SK-N-SH (cell line): ENCODE measurements around the gene TMPRSS9. TPM values are rescaled to one million over a fixed set of nuclear protein-coding genes. Genes with fewer than 3 reads are reported as not detected.

ENCODE experiments used
- CTCF ChIA-PET: fragments of 300-600, 350-600 bp; formaldehyde crosslinking; extraction: SDS; loops from one replicate; lab custom pipeline; 2021; lab: Yijun Ruan, JAX
- POLR2A ChIA-PET: fragments of 350-600 bp; sonication (Branson Sonifier 250); formaldehyde crosslinking; extraction: SDS; loops from one replicate; lab custom pipeline; 2020; ENCODE audit warnings: antibody characterized with exemption, inconsistent platforms; lab: Yijun Ruan, JAX
- DNase-seq: peaks from one replicate; pipeline ENCODE4 v3.0.0; 2012
- H2AFZ ChIP-seq: fragments of 200-600 bp; sonication (generic); 2 replicates; pipeline ENCODE4 v1.8.1; 2016; ENCODE audit warnings: antibody characterized with exemption, mild to moderate bottlenecking, low read depth
- H3F3A ChIP-seq: fragments of 200-600 bp; sonication (generic); replicated peaks from 2 replicates; pipeline ENCODE3; 2016; ENCODE audit warnings: antibody characterized with exemption, mild to moderate bottlenecking; ENCODE audit not compliant: insufficient read depth
- H3K27ac ChIP-seq, 2 experiments: fragments of 200-500 bp in 1 of 2; fragments of 200-600 bp in 1 of 2; sonication (Bioruptor generic) in 1 of 2; sonication (generic), shearing (Covaris generic) in 1 of 2; 2 replicates each; pipeline versions ENCODE4 v1.5.1 to v1.6.1; 2014 to 2016; ENCODE audit warnings: low read depth in 2 of 2, inconsistent platforms in 1 of 2, low read length in 1 of 2, mild to moderate bottlenecking in 1 of 2, mixed read lengths in 1 of 2
- H3K27me3 ChIP-seq: fragments of 200-600 bp; sonication (generic), shearing (Covaris generic); 2 replicates; pipeline ENCODE4 v1.6.1; 2016; ENCODE audit warnings: mixed run types; ENCODE audit not compliant: insufficient read depth
- H3K36me3 ChIP-seq, 2 experiments: fragments of 200-500 bp in 1 of 2; fragments of 200-600 bp in 1 of 2; sonication (Bioruptor generic) in 1 of 2; sonication (generic) in 1 of 2; replicated peaks in 1 of 2; 2 replicates each; pipeline versions ENCODE3 to v1.5.1; 2014 to 2016; ENCODE audit warnings: low read length in 1 of 2, mild to moderate bottlenecking in 1 of 2; ENCODE audit not compliant: insufficient read depth in 2 of 2, control insufficient read depth in 1 of 2
- H3K4me1 ChIP-seq, 2 experiments: fragments of 200-500 bp in 1 of 2; fragments of 200-600 bp in 1 of 2; sonication (Bioruptor generic) in 1 of 2; sonication (generic), shearing (Covaris generic) in 1 of 2; 2 replicates each; pipeline versions ENCODE4 v1.5.1 to v1.6.1; 2014 to 2016; ENCODE audit warnings: low read depth in 1 of 2, low read length in 1 of 2, mixed run types in 1 of 2; ENCODE audit not compliant: insufficient read depth in 2 of 2, control insufficient read depth in 1 of 2
- H3K4me2 ChIP-seq: fragments of 200-600 bp; sonication (generic), shearing (Covaris generic); 2 replicates; pipeline ENCODE4 v1.6.1; 2017; ENCODE audit warnings: mixed run types
- H3K4me3 ChIP-seq, 2 experiments: fragments of 200-500 bp in 1 of 2; fragments of 200-600 bp in 1 of 2; sonication (Bioruptor generic) in 1 of 2; sonication (generic), shearing (Covaris generic) in 1 of 2; 2 replicates each; pipeline versions ENCODE4 v1.5.1 to v1.8.1; 2014 to 2016; ENCODE audit warnings: low read depth in 2 of 2, inconsistent platforms in 1 of 2, low read length in 1 of 2, mild to moderate bottlenecking in 1 of 2, mixed read lengths in 1 of 2, moderate library complexity in 1 of 2
- H3K79me2 ChIP-seq: fragments of 200-600 bp; sonication (generic); 2 replicates; pipeline ENCODE4 v1.8.1; 2017; ENCODE audit warnings: mild to moderate bottlenecking; ENCODE audit not compliant: insufficient read depth
- H3K9ac ChIP-seq: fragments of 200-600 bp; sonication (generic); 2 replicates; pipeline ENCODE4 v1.6.1; 2017; ENCODE audit warnings: mixed run types
- H3K9me2 ChIP-seq: fragments of 200-600 bp; sonication (generic); 2 replicates; pipeline ENCODE4 v1.6.1; 2017; ENCODE audit warnings: mixed run types
- H3K9me3 ChIP-seq: fragments of 200-600 bp; sonication (generic); 2 replicates; pipeline ENCODE4 v1.6.1; 2017; ENCODE audit warnings: mixed run types, mild to moderate bottlenecking, moderate library complexity
- H4K20me1 ChIP-seq: fragments of 200-600 bp; sonication (generic); 2 replicates; pipeline ENCODE4 v1.6.1; 2017; ENCODE audit warnings: mild to moderate bottlenecking, mixed run types; ENCODE audit not compliant: insufficient read depth
- EZH2phosphoT487 ChIP-seq: fragments of 200-600 bp; sonication (generic); IDR thresholded peaks from 2 replicates; pipeline ENCODE4 v1.6.1; 2017; ENCODE audit warnings: low read depth, mixed run types, mild to moderate bottlenecking, antibody characterized with exemption, moderate library complexity, borderline replicate concordance
- FOXJ3 ChIP-seq: sonication (generic); formaldehyde crosslinking; IDR thresholded peaks from 2 replicates; pipeline ENCODE4 v1.5.1; 2020; ENCODE audit warnings: mild to moderate bottlenecking, missing genetic modification reagents
- GATA2 ChIP-seq: sonication (generic); formaldehyde crosslinking; IDR thresholded peaks from 2 replicates; pipeline ENCODE4 v1.5.0; 2020; ENCODE audit warnings: mild to moderate bottlenecking, missing genetic modification reagents
- MXI1 ChIP-seq: IDR thresholded peaks from 2 replicates; pipeline ENCODE4 v1.6.1; 2012; ENCODE audit warnings: mild to moderate bottlenecking, low read depth, low read length, improper control_type of control experiment
- NRF1 ChIP-seq: IDR thresholded peaks from 2 replicates; pipeline ENCODE4 v1.6.1; 2012; ENCODE audit warnings: low read depth, mild to moderate bottlenecking, low read length
- POLR2AphosphoS5 ChIP-seq: IDR thresholded peaks from 2 replicates; pipeline ENCODE4 v1.6.1; 2012; ENCODE audit warnings: low read depth, low read length
- SIN3A ChIP-seq: IDR thresholded peaks from 2 replicates; pipeline ENCODE4 v1.6.1; 2012; ENCODE audit warnings: low read depth, mild to moderate bottlenecking, low read length, moderate library complexity, borderline replicate concordance
- TCF12 ChIP-seq: IDR thresholded peaks from 2 replicates; pipeline ENCODE4 v1.4.0; 2012
- TEAD4 ChIP-seq: IDR thresholded peaks from 2 replicates; pipeline ENCODE4 v1.4.0; 2012; ENCODE audit warnings: mild to moderate bottlenecking, borderline replicate concordance; ENCODE audit not compliant: insufficient read depth
- YY1 ChIP-seq: IDR thresholded peaks from 2 replicates; pipeline ENCODE4 v1.4.0; 2012; ENCODE audit warnings: low read depth, mild to moderate bottlenecking
- WGBS: methylation state at CpG from one replicate; pipeline ENCODE4 v1.1.6; 2017; ENCODE audit warnings: low lambda C conversion rate; 5-methylcytosine and 5-hydroxymethylcytosine counted together
- polyA plus RNA-seq, 3 experiments: library from polyadenylated mRNA; depleted of rRNA; stranded (reverse); fragments of >200 nt; gene quantifications; 2 replicates each; pipeline ENCODE4 v1.2.3, GENCODE V29; 2012
- TF ChIP-seq, protein P1 (sequence below): IDR thresholded peaks from 2 replicates; pipeline ENCODE4 v1.6.1; 2012; ENCODE audit warnings: mild to moderate bottlenecking, low read depth, low read length, moderate library complexity
- TF ChIP-seq, protein P2 (sequence below): IDR thresholded peaks from 2 replicates; pipeline ENCODE4; 2012

TMPRSS9 gene
- polyA plus RNA-seq, 1 of the 3 experiments (the other 2 are of a cell fraction), result not detected

DNA sequence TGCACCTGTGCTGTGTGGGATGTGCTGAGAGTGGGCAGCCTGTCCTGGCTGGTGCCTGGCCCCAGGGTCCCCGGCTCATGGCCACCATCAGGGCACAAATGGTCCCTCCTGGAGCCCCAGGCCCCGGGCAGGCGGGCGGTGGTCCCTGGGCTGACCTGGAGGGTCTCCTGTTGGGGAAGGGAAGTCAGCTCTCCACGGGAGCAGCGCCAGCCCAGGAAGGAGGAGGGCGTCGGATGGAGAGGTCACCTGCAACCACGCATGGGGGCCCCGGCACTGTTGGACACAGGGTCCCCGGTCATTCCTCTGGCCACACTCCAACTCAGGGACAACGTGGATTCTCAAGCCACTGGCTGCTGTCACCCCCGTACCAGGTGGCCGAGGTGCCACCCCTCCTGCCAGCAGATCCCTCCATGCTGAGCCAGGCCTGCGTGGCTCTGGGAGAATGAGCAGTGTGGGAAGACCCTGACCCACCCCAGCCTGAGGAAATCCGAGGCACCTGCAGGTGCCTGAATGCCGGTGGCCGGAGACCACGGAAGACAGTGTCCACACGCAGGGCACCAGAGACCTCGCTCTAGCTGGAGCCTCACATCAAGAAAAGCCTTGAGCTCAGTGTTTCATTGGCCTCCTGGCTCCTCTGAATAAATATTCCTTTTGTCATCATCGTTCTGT is 83.2 kb downstream of the TMPRSS9 start (continued):
- TF ChIP-seq EZH2phosphoT487 (no peak), FOXJ3 (CRISPR knock-in tag) (no peak), SIN3A (no peak)
- TF ChIP-seq, protein P1, sequence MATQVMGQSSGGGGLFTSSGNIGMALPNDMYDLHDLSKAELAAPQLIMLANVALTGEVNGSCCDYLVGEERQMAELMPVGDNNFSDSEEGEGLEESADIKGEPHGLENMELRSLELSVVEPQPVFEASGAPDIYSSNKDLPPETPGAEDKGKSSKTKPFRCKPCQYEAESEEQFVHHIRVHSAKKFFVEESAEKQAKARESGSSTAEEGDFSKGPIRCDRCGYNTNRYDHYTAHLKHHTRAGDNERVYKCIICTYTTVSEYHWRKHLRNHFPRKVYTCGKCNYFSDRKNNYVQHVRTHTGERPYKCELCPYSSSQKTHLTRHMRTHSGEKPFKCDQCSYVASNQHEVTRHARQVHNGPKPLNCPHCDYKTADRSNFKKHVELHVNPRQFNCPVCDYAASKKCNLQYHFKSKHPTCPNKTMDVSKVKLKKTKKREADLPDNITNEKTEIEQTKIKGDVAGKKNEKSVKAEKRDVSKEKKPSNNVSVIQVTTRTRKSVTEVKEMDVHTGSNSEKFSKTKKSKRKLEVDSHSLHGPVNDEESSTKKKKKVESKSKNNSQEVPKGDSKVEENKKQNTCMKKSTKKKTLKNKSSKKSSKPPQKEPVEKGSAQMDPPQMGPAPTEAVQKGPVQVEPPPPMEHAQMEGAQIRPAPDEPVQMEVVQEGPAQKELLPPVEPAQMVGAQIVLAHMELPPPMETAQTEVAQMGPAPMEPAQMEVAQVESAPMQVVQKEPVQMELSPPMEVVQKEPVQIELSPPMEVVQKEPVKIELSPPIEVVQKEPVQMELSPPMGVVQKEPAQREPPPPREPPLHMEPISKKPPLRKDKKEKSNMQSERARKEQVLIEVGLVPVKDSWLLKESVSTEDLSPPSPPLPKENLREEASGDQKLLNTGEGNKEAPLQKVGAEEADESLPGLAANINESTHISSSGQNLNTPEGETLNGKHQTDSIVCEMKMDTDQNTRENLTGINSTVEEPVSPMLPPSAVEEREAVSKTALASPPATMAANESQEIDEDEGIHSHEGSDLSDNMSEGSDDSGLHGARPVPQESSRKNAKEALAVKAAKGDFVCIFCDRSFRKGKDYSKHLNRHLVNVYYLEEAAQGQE, result no peak

DNA sequence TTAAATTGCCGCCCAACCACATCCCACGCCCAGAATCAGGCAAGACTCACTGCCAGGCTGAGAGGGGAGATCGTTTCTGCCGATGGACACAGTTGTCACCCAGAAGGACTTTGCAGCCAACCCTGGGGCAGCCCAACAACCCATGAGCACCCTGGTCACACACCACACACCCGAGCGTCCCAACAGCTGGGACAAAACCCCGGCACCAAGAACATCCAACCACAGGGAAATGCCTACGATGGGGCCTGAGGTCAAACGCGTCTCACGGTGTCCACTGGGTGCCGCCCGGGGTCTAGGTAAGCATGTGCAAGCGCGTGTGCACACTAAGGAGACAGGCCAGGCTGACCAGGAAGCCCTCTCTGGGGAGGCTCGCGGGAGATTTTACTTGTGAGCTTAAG is 83.7 kb downstream of the TMPRSS9 start:
- no peaks in the 10 kb centered on the region for H3K27me3 ChIP-seq
- no peak for DNase-seq
- H3K4me3 ChIP-seq, result no peak overlapping the region
- TF ChIP-seq TEAD4 (no peak), MXI1 (no peak), TCF12 (no peak), FOXJ3 (CRISPR knock-in tag) (no peak), POLR2AphosphoS5 (no peak), YY1 (no peak), GATA2 (CRISPR knock-in tag) (no peak), NRF1 (no peak)
- TF ChIP-seq, protein P2, sequence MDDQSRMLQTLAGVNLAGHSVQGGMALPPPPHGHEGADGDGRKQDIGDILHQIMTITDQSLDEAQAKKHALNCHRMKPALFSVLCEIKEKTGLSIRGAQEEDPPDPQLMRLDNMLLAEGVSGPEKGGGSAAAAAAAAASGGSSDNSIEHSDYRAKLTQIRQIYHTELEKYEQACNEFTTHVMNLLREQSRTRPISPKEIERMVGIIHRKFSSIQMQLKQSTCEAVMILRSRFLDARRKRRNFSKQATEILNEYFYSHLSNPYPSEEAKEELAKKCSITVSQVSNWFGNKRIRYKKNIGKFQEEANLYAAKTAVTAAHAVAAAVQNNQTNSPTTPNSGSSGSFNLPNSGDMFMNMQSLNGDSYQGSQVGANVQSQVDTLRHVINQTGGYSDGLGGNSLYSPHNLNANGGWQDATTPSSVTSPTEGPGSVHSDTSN, result no peak
- H3K79me2 ChIP-seq, result peaks cover 93% of the 10 kb centered on the region
- H3K36me3 ChIP-seq, result peaks cover 3 to 15% of the 10 kb centered on the region in 2 experiments
- H4K20me1 ChIP-seq, result peaks cover 49% of the 10 kb centered on the region; the same call in 1 of the 2 replicates
- H3K4me2 ChIP-seq, result no peak overlapping the region
- no peak overlapping the region for H3K9ac ChIP-seq
- H3K4me1 ChIP-seq, result no peaks in the 10 kb centered on the region
- ChIA-PET POLR2A (no interaction called here), CTCF (no interaction called here)
- no peak overlapping the region for H2AFZ ChIP-seq
- no peaks in the 10 kb centered on the region for H3K9me2 ChIP-seq
- H3K9me3 ChIP-seq, result no peaks in the 10 kb centered on the region
- WGBS, result 93% methylated on average over 16 of the region's 17 CpGs
- H3K27ac ChIP-seq, result no peak overlapping the region
- no peaks in the 10 kb centered on the region for H3F3A ChIP-seq
